IMR-90 (cell line): ENCODE data around the gene ATP10B. TPM values are rescaled to one million over a fixed set of nuclear protein-coding genes. Genes with fewer than 3 reads are reported as not detected.

Experiments
- ATAC-seq: fragments of 200-7000 bp; cut with Tn5 transposase; 2 replicates; pipeline ENCODE4 v1.9.1; 2020; ENCODE audit warnings: low read depth, mild to moderate bottlenecking, moderate library complexity
- BruUV-seq: library from RNA; stranded (reverse); fragments of 400-500 nt; replicated peaks from 2 replicates; lab custom pipeline; 2021; lab: Mats Ljungman, UMichigan
- CTCF ChIA-PET: fragments of 300-600 bp; formaldehyde crosslinking; extraction: SDS; loops from one replicate; lab custom pipeline; 2021; ENCODE audit warnings: antibody characterized with exemption; lab: Yijun Ruan, JAX
- POLR2A ChIA-PET: fragments of 300-600 bp; sonication (Branson Sonifier 250); formaldehyde crosslinking; loops from one replicate; lab custom pipeline; 2022; ENCODE audit warnings: antibody characterized with exemption; ENCODE audit not compliant: unreplicated experiment; lab: Charles Lee
- DNase-seq: peaks from one replicate; pipeline ENCODE4 v3.0.0; 2013
- H2AFZ ChIP-seq: replicated peaks from 2 replicates; pipeline ENCODE3; 2013; ENCODE audit warnings: low read length, mild to moderate bottlenecking; ENCODE audit not compliant: poor library complexity
- H2AK5ac ChIP-seq: 2 replicates; pipeline ENCODE4 v1.6.1; 2013; ENCODE audit warnings: low read depth, low read length, inconsistent platforms
- H2AK9ac ChIP-seq: replicated peaks from 2 replicates; pipeline ENCODE3; 2013; ENCODE audit warnings: mild to moderate bottlenecking, low read depth, low read length, moderate library complexity; ENCODE audit not compliant: poor library complexity
- H2BK120ac ChIP-seq: 2 replicates; pipeline ENCODE4 v1.6.1; 2013; ENCODE audit warnings: low read depth, low read length, inconsistent platforms
- H2BK15ac ChIP-seq: 3 replicates; pipeline ENCODE4 v1.6.1; 2013; ENCODE audit warnings: low read depth, low read length, inconsistent platforms
- H2BK20ac ChIP-seq: 2 replicates; pipeline ENCODE4 v1.6.1; 2013; ENCODE audit warnings: low read depth, mild to moderate bottlenecking, inconsistent platforms, low read length, moderate library complexity
- H2BK5ac ChIP-seq: 2 replicates; pipeline ENCODE4 v1.6.1; 2013; ENCODE audit warnings: mild to moderate bottlenecking, low read depth, low read length, inconsistent platforms; ENCODE audit not compliant: poor library complexity, severe bottlenecking
- H3K14ac ChIP-seq: replicated peaks from 2 replicates; pipeline ENCODE4 v1.6.1; 2013; ENCODE audit warnings: low read depth, low read length, inconsistent platforms
- H3K18ac ChIP-seq: 2 replicates; pipeline ENCODE4 v1.6.1; 2013; ENCODE audit warnings: low read depth, low read length, control low read depth
- H3K23ac ChIP-seq: 2 replicates; pipeline ENCODE4 v1.6.1; 2013; ENCODE audit warnings: low read depth, low read length, inconsistent platforms
- H3K27ac ChIP-seq: 2 replicates; pipeline ENCODE4 v1.5.1; 2013; ENCODE audit warnings: mild to moderate bottlenecking, control low read depth, low read length; ENCODE audit not compliant: insufficient read depth
- H3K27me3 ChIP-seq: 2 replicates; pipeline ENCODE4 v1.6.1; 2013; ENCODE audit warnings: low read length; ENCODE audit not compliant: control insufficient read depth, insufficient read depth
- H3K36me3 ChIP-seq: 2 replicates; pipeline ENCODE4 v1.6.1; 2013; ENCODE audit warnings: low read length, mixed read lengths; ENCODE audit not compliant: control insufficient read depth, insufficient read depth
- H3K4ac ChIP-seq: 2 replicates; pipeline ENCODE4 v1.6.1; 2013; ENCODE audit warnings: low read depth, low read length, inconsistent platforms
- H3K4me1 ChIP-seq: 2 replicates; pipeline ENCODE4 v1.6.1; 2013; ENCODE audit warnings: low read length, mixed read lengths; ENCODE audit not compliant: control insufficient read depth, insufficient read depth
- H3K4me2 ChIP-seq: 2 replicates; pipeline ENCODE4 v1.6.1; 2013; ENCODE audit warnings: low read depth, mild to moderate bottlenecking, control low read depth, low read length, moderate library complexity
- H3K4me3 ChIP-seq: 2 replicates; pipeline ENCODE4 v1.5.1; 2013; ENCODE audit warnings: low read depth, mild to moderate bottlenecking, control low read depth, low read length, moderate library complexity; ENCODE audit not compliant: insufficient read depth
- H3K56ac ChIP-seq: 2 replicates; pipeline ENCODE4 v1.6.1; 2013; ENCODE audit warnings: low read length, inconsistent platforms; ENCODE audit not compliant: insufficient read depth; ENCODE audit errors: extremely low read depth
- H3K79me1 ChIP-seq, 2 experiments: 2 replicates each; pipeline ENCODE4 v1.6.1; 2013; ENCODE audit warnings: low read length in 2 of 2, inconsistent platforms in 1 of 2, low read depth in 1 of 2
- H3K9ac ChIP-seq: 2 replicates; pipeline ENCODE4 v1.6.1; 2013; ENCODE audit warnings: low read depth, low read length, control low read depth
- H3K9me1 ChIP-seq: 2 replicates; pipeline ENCODE4 v1.6.1; 2013; ENCODE audit warnings: low read length, inconsistent platforms; ENCODE audit not compliant: insufficient read depth
- H3K9me3 ChIP-seq: 2 replicates; pipeline ENCODE4 v1.6.1; 2013; ENCODE audit warnings: low read length; ENCODE audit not compliant: control insufficient read depth, insufficient read depth
- H4K20me1 ChIP-seq: 2 replicates; pipeline ENCODE4 v1.6.1; 2013; ENCODE audit warnings: low read length, inconsistent platforms; ENCODE audit not compliant: insufficient read depth
- H4K5ac ChIP-seq: 2 replicates; pipeline ENCODE4 v1.6.1; 2013; ENCODE audit warnings: mild to moderate bottlenecking, low read depth, low read length, control low read depth
- H4K8ac ChIP-seq, 2 experiments: 2 replicates each; pipeline ENCODE4 v1.6.1; 2013; ENCODE audit warnings: low read depth in 2 of 2, low read length in 2 of 2, control low read depth in 1 of 2, inconsistent platforms in 1 of 2
- H4K91ac ChIP-seq: 2 replicates; pipeline ENCODE4 v1.6.1; 2013; ENCODE audit warnings: low read depth, low read length, inconsistent platforms; ENCODE audit not compliant: insufficient read depth
- BHLHE40 ChIP-seq: fragments of 150-350 bp; IDR thresholded peaks from 2 replicates; pipeline ENCODE4 v1.6.1; 2016; ENCODE audit warnings: mild to moderate bottlenecking, low read depth, low read length
- CEBPB ChIP-seq: IDR thresholded peaks from 2 replicates; pipeline ENCODE4 v1.6.1; 2012; ENCODE audit warnings: low read depth, low read length, improper control_type of control experiment
- ELK1 ChIP-seq: fragments of 150-350 bp; IDR thresholded peaks from 2 replicates; pipeline ENCODE4 v1.6.1; 2016; ENCODE audit warnings: low read depth, mild to moderate bottlenecking, low read length, moderate library complexity, borderline replicate concordance
- MAFK ChIP-seq: IDR thresholded peaks from 2 replicates; pipeline ENCODE4 v1.6.1; 2012; ENCODE audit warnings: low read depth, low read length, improper control_type of control experiment
- MAZ ChIP-seq: IDR thresholded peaks from 2 replicates; pipeline ENCODE4 v1.6.1; 2012; ENCODE audit warnings: low read depth, mild to moderate bottlenecking, low read length, improper control_type of control experiment, moderate library complexity, borderline replicate concordance
- MXI1 ChIP-seq: IDR thresholded peaks from 2 replicates; pipeline ENCODE4 v1.6.1; 2012; ENCODE audit warnings: low read depth, mild to moderate bottlenecking, low read length, moderate library complexity, borderline replicate concordance
- NFE2L2 ChIP-seq: fragments of 150-350 bp; IDR thresholded peaks from 2 replicates; pipeline ENCODE4 v1.6.1; 2016; ENCODE audit warnings: low read depth, mild to moderate bottlenecking, low read length
- RAD21 ChIP-seq: IDR thresholded peaks from 2 replicates; pipeline ENCODE4 v1.6.1; 2012; ENCODE audit warnings: low read length, improper control_type of control experiment
- WGBS, 2 experiments: methylation state at CpG; one replicate each; pipeline versions ENCODE4 v1.1.5 to v1.1.7; 2013; ENCODE audit warnings: missing lambda C conversion rate in 2 of 2; ENCODE audit not compliant: insufficient read length in 1 of 2; ENCODE audit errors: extremely low coverage in 2 of 2; 5-methylcytosine and 5-hydroxymethylcytosine counted together
- dilution Hi-C: fragments of 300-500 bp; cut with HindIII; formaldehyde crosslinking; loops from one replicate; pipeline ENCODE4 v1.14.3; 2018; ENCODE audit warnings: low sequenced_read_pairs; ENCODE audit not compliant: unreplicated experiment
- in situ Hi-C: fragments of 300-500 bp; cut with MboI; formaldehyde crosslinking; loops from 3 replicates; pipeline ENCODE4 v1.14.3; 2019; ENCODE audit warnings: low sequenced_read_pairs, inconsistent platforms, mixed read lengths
- intact Hi-C: fragments of 100-400 bp; cut with micrococcal nuclease; formaldehyde crosslinking; loops from 2 replicates; pipeline ENCODE4 v1.10.0; 2022
- polyA plus RNA-seq, 3 experiments: library from polyadenylated mRNA; depleted of rRNA; stranded (reverse); fragments of >200 nt; gene quantifications; 2 replicates each; pipeline ENCODE4 v1.2.3, GENCODE V29; 2012; ENCODE audit warnings: low replicate concordance in 1 of 3
- total RNA-seq: library from RNA; depleted of rRNA; stranded (reverse); fragments of >200 nt; gene quantifications from 2 replicates; pipeline ENCODE4 v1.2.3, GENCODE V29; 2012

ATP10B gene
- total and polyA plus RNA-seq, 2 of the 4 experiments (the other 2 are of a cell fraction): not detected

DNA sequence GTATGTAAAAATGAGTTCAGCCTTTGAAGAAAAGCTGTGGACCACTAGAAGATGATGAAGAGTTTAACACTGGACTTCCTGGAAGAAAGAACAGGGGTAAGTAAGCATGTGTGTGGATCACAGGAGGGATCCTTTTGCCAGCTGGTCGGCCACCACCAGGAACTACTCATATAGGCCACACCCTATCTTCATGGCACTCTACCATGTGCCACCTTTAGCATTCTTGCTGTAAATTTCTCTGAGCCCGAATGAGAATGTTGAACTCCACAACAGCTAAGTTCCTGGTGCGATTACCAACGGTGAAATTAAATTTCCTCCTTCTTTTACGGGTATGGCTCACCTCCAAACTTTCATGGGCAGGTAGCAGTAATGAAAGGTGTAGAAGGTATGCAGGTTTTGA, 102.3 kb downstream of the ATP10B start:
- Histone ChIP-seq H3K27ac (no peak overlapping the region), H4K5ac (no peak overlapping the region), H3K9me3 (peaks cover 23% of the 10 kb centered on the region), H3K79me1 (no peaks in the 10 kb centered on the region), H2BK120ac (no peak overlapping the region), H2AK9ac (no peak overlapping the region), H2BK5ac (no peak overlapping the region), H2BK15ac (no peak overlapping the region), H3K4ac (no peak overlapping the region), H4K20me1 (no peaks in the 10 kb centered on the region), H2AK5ac (no peak overlapping the region), H3K4me3 (no peak overlapping the region), H2BK20ac (no peak overlapping the region), H4K8ac (no peak overlapping the region), H3K23ac (no peak overlapping the region), H3K56ac (no peak overlapping the region), H2AFZ (no peak overlapping the region), H3K9me1 (no peaks in the 10 kb centered on the region), H3K18ac (no peak overlapping the region), H4K91ac (no peak overlapping the region), H3K4me2 (no peak overlapping the region), H3K9ac (no peak overlapping the region), H3K36me3 (no peaks in the 10 kb centered on the region), H3K4me1 (no peaks in the 10 kb centered on the region), H3K14ac (no peak overlapping the region), H3K27me3 (no peaks in the 10 kb centered on the region)
- dilution Hi-C loops: no loop called here
- intact Hi-C loops: no loop called here
- in situ Hi-C loops: no loop called here
- ATAC-seq (no peak), DNase-seq (no peak)
- POLR2A ChIA-PET: no interaction called here
- CTCF ChIA-PET: no interaction called here
- BruUV-seq: no TSS peak
- no peak for TF ChIP-seq MAZ
- TF ChIP-seq CEBPB: no peak
- no peak for TF ChIP-seq ELK1
- TF ChIP-seq RAD21: no peak
- no peak for TF ChIP-seq MAFK
- no peak for TF ChIP-seq NFE2L2
- no peak for TF ChIP-seq BHLHE40
- no peak for TF ChIP-seq MXI1
- WGBS, 2 experiments: no CpG with 5 or more reads among the region's 5 CpGs
